HG02798 (cell line): ENCODE data around the gene ZNF506.
A peak's percentile ranks its signal among the peaks of the same experiment; 100 is the strongest.
"Not testable (repeated sequence)": the region's sequence is repeated elsewhere in the genome, so short reads cannot be mapped to it uniquely, and the experiment has no call there.

Source experiments
- ATAC-seq: cut with Tn5 transposase; IDR thresholded peaks from one replicate; pipeline ENCODE4 v1.9.1; 2021; ENCODE audit warnings: mild to moderate bottlenecking; ENCODE audit not compliant: unreplicated experiment, poor library complexity

The ZNF506 gene

DNA sequence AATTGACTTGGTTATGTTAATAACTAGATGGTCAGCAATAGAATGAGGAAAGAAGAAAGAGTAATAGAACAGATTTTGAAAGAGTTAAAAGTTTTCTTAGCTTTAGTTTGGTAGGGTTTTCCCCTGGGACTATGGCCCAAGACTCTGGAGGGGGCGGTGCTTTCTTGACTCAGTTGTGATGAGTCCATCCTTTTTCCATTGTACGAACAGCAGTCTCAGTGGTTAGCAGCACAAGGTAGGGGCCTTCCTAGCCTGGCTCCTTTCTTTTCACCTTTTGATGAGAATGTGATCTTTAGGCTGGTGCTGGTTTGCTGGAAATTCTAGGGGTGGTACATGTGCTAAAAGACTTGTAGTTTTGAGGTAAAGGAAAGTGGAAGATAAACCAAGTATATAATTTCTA is 38.8 kb downstream of the ZNF506 start:
- ATAC-seq: no peak

DNA sequence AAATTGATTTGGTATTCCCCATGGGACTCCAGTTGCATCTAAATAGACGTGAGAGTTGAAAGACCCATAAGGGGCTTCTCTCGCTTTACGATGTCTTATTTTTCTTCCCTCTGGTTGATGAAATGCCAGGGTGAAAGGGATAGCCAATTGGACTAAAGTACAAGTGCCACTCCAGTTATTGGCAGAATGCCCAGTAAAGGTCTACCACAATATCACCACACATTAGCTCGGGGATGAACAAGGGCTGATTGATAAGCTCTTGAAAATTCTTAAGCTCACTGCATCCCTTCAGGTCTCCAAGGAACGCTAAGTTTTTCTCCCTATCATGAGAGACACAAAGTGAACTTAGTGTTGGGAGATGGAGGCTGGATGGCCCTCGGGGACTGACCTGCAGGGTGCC is 39.8 kb downstream of the ZNF506 start:
- ATAC-seq: not testable (repeated sequence)

DNA sequence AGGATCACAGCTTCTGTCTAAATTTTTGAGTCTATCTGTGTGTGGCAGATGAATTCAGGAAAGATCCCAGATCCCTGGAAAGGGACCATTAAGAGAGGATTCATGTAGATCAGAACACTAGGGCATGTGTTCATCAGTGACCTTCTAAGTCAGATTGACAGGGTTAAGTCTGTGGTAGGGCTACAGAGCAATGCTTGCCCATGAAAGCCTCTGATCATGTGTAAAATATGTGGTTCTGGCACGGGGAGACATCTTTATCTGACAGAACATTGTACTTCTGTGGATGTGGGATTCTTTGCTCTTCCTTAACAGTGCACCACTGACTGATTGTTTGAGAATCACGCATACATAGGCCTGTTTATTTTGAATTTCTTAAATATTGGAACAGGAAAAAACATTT is 42.9 kb downstream of the ZNF506 start:
- ATAC-seq: no peak

DNA sequence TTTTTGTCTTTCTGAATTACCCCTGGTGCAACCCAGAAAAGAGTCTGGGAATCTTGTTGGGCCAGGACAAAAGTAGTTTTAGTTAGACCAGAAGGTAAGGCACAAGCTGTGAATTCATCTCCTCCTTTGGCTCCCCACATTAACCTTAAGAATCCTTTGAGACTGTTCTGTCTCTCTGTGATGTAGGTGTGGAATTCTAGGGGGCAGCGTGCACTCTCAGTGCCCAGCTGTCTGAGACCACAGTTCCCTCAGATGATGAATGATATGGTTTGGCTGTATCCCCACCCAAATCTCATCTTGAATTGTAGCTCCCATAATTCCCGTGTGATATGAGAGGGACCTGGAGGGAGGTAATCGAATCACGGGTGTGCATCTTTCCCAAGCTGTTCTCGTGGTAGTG is 43.9 kb downstream of the ZNF506 start:
- ATAC-seq: no peak

DNA sequence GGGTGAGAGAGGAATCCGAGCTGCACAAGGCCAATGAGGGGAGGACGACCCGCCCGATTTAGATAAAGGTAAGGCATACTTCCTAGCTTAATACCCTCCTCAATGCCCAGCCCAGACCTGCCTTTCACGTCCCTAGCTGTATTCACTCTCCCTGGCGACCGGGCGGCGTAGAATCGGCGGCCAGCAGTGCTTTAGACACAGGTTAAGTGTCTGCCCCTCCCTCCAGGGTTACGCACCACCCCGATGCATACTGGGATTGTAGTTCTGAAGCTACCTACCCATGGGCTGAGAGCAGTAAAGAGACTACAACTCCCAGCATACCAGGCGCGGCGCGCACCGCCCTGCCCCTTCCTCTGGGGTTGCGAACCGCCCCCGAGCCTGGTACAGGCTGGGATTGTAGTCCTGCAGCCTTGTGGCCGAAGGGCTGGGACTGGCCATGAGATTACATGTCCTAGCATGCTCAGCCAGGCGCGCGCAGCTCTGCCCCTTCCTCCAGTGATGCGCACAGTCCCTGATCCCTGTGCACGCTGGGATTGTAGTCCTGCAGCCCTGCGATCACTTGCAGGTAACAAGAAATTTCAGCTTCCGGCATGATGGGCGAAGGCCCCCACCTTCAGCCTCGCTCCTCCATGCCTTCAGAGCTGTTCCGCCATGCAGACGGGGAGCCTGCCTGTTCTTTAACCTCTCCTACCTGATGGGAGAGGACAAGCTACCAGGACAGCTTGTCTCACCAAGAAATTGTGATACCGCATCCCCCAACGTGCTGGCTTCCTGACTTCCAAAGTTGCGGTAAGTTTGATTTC is 45.1 kb downstream of the ZNF506 start:
- ATAC-seq: peak; percentile 98

DNA sequence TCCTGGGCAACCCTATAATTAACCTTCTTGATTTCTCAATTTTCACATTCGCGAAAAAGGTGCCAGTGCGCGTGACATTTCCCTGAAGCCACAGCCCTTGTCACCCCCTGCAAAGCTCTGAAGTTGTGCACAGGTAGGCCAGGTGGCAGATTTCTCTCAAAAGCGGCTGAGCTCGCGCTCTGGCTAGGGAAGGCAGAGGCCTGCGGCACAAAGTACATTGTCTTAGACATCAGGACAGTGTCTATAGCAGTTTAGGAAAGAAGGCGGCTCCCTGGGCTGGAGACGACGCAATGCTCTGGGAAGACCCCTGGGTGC is 45.7 kb downstream of the ZNF506 start:
- ATAC-seq: no peak

DNA sequence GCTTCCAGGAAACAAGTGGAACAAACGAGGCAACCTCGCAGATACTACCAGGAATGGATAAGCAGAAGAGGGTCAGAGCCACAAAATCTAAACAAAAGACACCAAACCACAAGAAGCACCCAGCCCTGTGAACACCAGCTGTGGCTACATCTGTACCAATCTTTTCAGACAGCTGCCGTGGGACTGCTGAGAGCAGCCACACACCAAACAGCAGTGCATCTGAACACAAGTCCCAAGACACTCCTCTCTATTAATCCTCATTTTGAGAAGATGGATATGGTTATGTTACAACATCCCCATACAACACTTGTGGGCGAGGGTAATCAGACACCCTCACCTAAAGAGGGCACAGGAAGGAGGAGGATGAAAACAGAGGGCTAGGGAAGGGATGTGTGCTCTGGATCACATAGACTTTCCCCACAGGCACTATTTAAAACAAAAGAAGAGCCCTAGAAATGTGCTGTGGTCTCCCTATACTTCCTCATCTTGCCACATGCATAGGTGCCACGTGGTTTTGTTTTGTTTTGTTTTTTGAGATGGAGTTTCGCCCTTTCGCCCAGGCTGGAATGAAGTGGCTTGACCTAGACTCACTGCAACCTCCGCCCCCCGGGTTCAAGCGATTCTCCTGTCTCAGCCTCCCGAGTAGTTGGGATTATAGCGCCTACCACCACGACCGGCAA is 47.1 kb downstream of the ZNF506 start:
- no peak for ATAC-seq

DNA sequence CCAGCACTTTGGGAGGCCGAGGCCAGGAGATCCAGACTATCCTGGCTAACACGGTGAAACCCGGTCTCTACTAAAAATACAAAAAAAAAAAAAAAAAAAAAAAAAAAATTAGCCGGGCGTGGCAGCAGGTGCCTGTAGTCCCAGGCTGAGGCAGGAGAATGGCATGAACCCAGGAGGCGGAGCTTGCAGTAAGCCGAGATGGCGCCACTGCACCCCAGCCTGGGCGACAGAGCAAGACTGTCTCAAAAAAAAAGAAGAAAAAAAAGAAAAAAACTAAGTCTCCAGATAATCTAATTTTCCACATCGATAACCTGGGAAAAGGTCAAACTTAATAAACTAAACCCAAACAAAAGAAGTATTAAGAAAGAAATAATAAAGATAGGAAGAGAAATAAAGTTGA is 49.6 kb downstream of the ZNF506 start:
- not testable (repeated sequence) for ATAC-seq

DNA sequence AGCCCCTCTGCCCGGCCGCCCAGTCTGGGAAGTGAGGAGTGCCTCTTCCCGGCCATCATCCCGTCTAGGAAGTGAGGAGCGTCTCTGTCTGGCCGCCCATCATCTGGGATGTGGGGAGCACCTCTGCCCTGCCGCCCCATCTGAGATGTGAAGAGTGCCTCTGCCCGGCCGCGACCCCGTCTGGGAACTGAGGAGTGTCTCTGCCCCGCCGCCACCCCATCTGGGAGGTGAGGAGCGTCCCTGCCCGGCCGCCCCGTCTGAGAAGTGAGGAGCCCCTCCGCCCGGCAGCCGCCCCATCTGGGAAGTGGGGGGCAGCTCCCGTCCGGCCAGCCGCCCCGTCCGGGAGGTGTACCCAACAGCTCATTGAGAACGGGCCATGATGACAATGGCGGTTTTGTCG is 51.6 kb downstream of the ZNF506 start:
- ATAC-seq: not testable (repeated sequence)

DNA sequence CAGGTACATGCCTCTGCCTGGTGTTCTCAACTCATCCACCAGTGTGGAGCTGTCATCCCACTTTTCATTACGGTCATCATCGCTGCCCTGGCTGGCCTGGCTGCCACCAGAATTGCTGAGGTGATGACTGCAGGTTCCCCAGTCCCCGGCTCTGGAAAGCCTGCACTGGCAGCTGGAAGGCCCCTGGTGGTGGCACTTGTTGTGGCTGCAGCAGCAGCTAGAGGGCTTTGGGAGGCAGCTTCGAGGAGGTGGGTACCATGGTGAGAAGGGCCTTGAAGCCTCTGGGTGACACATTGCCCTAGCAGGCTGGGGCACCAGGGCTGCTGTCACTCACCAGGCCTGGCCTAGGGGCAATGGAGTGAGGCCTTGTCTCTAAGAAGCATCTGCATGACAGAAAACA is 63.4 kb downstream of the ZNF506 start:
- ATAC-seq: no peak

DNA sequence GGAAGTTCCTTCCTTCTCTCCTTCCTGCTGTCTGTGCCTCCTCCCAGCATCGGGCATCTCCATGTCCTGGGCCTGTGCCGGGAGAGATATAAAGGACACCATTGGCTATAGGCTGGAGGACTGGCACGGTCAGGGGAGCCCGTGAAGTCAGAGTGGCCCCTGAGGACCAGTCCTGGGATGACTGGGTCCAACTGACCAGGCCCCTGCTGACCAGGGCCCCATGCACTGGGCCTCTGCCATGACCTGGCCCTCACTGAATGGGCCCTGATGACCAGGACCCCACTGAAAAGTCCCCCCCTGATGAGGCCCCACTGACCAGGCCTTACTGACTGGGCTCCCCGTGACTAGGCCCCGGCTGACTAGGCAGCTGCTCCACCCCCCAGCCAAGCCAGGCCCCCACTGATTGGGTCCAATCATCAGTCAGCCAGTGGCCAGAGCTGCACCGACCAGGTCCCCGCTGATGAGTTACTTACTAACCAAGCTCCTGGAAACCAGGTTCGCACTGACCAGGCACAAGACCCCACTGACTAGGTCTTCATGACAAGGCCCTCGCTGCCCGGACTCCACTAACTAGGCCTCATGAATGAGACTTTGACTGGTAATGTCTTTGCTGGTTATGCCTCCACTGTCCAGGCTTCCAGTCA is 68.7 kb downstream of the ZNF506 start:
- ATAC-seq: no peak

DNA sequence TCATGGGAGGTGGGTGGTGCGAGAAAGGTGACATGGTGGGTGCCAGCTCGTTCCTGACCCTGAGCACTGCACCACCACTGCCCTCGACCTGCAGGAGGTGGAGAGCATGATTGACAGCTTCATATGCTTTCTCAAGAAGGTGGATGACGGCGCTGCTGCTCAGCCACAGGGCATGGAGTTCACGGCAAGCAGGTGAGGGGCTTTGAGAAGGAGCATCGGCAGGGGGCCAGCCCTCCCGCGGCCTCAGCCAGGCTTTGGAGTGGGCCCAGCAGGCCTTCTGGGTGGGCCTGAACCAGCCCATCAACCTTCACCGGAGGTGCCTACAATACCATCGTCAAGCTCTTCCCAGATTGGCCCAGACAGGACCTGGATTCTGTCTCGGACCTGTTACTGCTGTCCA is 69.7 kb downstream of the ZNF506 start:
- no peak for ATAC-seq

DNA sequence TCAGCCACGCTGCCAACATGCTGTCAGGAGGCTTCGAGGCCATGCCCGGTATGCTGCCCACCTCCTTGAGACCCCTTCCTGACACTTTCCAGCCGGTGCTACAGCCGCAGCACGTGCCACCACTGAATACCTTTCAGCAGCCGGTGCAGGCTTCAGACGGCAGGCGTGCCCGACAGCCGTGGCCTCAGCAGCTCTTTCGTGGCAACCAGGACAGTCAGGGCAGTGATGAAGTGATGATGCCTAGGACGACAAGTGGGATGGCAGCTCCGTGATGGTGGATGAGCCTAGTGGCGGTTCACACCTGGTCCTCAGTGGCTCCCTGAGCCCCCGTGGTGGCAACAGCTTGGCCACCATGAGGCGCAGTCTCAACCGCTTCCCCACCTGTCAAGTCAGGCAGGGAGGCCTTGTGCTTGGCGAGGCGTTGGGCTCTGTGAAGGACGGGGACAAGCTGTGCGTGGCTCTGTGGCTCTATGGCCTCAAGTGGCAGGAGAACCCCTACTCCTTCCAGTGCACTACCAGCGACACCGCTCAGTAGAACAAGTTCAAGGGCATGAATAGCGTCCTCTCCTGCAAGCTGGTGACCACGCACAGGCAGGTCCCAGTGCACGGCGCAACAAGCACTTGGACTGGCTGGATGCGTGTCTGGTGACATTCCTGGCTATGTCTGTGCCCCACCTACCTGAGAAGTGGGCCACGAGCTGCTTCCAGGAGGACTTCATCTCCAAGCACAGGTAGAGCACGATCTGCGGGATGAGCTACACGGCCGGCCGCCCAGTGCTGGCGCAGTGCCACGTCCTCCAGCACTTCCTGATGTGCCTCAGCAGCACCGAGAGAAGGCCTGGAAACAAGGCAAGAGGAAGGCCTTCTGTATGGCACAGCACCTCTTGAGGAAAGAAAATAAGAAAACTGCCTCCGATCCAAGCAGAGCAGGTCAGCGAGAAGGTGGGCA is 70.4 kb downstream of the ZNF506 start:
- no peak for ATAC-seq

DNA sequence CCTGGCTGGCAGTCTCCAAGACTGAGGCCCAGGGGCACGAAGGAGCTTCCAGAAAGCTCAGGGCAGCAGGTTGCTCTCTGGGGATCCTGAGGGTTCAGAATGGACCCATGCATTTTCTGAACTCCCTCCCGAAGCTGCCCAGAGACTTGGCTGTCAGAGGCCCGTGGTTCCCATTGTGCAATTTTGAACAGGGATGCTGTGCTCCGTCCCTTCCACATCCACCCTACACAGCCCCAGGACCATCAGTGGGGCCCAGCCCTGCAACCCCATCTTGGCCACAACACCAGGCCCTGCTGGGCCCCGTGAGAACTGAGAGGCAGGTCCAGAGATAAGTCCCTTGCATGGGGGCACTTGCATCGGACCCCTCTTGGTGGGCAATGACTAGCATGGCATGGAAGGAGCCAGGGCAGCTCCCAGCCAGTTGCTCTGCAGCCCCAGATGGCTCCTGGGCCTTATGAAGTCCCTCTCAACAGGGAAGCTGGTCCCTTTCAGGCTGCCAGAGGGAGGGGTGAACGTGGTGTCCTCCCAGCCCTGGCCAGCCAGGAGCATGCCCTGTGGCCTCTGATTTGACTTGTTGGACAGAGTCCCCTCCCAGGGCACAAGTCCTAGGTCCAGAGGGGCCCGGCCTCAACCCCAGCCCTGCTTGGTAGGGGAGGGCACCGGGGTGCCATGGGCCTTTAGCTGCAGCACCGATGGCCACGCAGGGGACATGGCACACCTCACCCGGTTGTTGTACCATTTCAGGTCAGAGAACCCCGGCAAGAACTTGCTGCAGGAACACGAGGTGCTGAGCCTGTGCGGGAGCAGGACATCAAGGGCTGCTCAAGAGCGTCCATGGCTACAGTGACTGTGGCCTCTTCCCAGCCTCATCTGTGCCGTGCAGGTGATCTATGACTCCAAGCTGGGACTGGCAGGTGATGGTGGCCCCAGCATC is 71.4 kb downstream of the ZNF506 start:
- ATAC-seq: no peak

DNA sequence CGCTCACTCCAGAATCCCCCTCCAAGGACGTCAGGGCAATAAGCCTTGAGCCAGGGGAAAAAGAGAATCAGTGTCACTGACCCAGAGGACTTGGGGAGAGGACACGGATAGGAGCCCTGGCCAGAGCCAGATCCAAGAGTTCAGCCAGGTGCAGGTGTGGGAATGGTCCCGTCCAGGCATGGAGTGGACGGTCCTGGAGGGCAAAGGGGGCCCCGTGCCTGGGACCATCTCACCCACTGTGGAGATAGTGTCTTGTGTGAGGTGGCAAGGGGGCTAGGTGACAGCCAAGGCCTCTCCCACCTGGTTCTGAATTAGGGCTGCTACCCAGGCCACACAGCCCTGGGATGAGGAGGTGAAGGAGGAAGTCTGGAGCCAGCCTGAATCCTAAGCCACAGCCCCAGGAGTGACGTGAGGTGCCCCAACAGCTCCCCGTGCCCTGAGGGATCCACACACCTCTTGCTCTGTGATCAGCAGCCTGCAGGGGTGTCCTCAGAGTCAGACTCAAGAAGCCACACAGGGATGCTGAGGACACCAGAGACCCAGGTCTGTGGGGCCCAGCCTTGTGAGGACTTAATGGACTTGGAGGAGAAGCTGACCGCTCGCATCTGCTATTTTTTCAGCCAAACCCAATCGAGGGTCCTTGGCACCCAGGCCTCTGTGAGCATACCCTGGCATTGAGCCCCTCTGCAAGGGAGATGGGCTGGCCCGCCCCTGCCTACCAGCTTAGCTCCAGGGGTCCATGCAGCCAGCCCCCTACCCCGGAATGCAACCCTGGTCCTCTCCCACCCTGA is 72.2 kb downstream of the ZNF506 start:
- ATAC-seq: no peak

DNA sequence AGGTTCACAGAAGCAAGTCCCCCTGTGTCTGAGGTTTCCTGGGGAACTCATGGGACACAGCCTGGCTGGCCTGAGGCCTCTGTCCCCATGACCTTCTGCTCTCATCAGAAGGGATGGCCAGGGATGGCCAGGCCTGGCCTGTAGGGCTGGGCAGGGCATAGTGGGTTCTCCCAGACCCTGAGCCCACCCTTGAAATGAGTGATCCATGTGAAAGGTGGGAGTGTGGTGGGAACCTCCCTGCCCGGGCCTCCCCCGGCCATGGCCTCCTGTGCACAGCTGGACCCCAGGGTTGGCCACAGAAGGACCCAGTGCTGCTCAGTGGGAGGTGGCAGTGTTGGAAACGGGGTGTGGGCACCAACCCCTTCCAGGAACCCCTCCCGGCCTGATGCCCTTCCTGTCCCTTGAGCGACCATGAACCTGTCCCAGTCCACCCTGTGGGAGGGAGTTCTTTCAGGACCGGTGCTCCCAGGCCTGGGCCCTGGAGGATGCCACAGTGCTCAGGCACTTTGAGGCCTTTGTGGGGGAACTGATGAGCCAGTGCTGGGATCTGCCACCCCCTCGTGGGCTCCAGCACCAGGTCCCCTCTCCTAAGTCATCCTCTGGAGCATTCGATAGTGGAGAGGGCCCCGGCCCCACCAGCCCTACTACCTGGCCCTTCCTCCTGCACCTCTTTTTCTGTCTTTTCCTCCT is 73.2 kb downstream of the ZNF506 start:
- no peak for ATAC-seq

DNA sequence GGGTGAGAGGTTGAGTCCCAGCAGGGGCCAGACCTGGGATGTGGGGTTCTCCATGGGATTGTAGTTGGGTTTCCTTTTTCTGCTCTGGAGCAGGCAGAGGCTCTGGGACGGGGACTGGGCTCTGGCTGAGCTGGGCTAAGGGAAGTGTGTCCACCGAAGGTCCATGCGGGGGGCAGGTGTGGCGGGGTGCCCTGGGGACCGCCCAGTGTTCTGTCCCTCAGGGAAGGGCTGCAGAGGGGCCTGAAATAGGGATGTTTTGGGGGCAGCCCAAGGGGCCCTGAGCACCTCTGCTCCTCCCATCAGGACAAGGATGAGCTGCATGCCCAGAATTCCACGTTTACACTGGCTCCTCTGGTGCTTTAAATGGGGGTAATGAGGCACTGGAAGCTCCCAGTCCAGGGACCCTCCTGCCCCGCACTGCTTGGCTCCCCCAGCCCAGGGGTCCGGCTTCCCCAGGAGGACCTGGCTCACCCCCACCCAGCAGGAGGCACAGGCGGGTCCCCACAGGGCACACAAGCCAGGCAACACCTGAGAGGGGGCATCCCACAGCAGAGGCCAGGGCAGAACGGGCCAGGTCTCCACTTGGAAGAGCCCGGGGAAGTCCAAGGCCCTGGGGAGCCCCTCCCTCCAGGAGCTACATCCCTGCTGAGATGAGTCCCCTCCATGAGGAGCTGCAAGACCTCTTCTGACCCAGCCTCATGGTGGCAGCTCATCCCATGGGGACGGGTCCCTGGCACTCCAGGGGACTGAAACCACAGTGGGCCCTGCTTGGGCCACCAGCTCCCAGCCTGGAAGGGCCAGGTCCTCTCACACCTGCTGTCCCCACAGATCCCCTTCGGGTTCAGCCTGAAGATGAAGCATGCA is 74.0 kb downstream of the ZNF506 start:
- no peak for ATAC-seq
